ENCODE measurements around the gene WDR73.
A peak's percentile ranks its signal among the peaks of the same experiment; 100 is the strongest.

Gene WDR73

DNA sequence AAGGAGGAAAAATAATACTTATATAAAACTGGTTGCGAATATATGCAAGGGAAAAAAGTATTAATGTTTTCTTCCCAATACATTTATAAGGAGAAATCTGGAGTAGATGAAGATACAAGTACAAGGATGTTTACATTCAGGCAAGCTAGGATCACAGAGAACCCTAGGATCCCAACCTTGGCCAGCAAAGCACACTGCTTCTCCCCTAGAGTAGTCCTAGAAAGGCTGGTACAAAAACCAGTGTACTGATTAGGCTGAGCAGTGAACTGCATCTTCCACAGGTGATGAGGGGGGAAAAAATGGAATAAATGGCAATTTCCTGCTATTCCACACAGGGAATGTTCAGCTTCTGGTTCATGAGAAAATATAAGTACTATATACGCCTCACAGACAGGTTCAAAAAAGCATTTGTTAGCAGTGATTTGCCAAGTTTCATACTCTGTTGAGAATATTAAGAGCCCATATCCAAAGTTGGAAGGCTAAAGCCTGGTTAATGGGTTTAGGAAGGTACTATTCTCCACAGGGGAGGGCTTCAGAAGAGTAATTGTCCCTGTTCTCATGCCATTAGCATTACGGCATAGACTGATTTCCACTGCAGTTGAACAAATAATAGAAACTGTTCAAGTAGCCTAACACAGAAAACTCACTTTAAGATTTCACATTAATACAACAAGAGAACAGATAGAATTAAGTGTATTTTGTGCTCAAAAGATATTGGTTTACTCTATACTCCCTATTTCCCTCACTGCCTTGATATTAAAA, 14.3 kb upstream of the WDR73 start:
- Mint-ChIP-seq H3K36me3 (peaks cover 3% of the 10 kb centered on the region), H3K27me3 (no peaks in the 10 kb centered on the region), H3K4me1 (ENCODE audit: low read depth) (peaks cover 16% of the 10 kb centered on the region), H3K27ac (peak overlapping the region; percentile 46), H3K4me3 (peak overlapping the region; percentile 38), H3K9me3 (ENCODE audit: low read depth) (no peaks in the 10 kb centered on the region)

DNA sequence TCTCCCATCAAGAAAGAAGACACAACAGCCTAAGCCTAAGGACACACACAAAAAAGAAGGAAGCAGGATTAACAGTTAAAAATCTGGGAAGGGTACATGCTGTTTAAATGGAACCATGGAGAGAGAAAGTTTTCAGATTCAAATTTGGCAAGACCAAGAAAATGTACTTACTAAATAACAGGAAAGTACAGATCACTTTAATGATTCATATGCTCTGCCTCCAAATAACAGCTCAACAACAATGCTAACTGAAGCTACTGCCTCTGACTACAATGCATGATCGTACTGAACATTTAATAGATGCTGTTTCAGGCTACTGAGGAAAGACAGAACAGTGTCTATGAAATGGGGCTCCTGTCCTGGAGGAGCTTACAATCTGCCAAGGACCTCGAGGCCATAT, 12.3 kb upstream of the WDR73 start:
- H3K9me3 Mint-ChIP-seq (ENCODE audit: low read depth) = no peaks in the 10 kb centered on the region
- no peaks in the 10 kb centered on the region for H3K27me3 Mint-ChIP-seq
- no peak overlapping the region for H3K4me3 Mint-ChIP-seq
- H3K4me1 Mint-ChIP-seq (ENCODE audit: low read depth) = peaks cover 13% of the 10 kb centered on the region
- H3K27ac Mint-ChIP-seq = peak overlapping the region; percentile 70
- peaks cover 3% of the 10 kb centered on the region for H3K36me3 Mint-ChIP-seq

DNA sequence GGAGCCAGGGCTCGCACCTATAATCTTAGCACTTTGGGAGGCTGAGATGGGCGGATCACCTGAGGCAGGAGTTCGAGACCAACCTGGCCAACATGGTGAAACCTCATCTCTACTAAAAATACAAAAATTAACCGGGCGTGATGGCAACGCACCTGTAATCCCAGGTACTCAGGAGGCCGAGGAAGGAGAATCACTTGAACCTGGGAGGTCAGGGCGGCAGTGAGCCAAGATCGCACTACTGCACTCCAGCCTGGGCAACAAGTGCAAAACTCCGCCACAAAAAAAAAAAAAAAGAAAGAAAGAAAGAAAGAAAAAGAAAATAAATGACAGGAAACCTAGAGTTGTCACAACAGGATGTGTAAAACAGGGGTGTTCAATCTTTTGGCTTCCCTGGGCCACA, 6.9 kb upstream of the WDR73 start:
- Mint-ChIP-seq H3K27ac (no peak overlapping the region), H3K27me3 (no peaks in the 10 kb centered on the region), H3K4me1 (ENCODE audit: low read depth) (peaks cover 15% of the 10 kb centered on the region), H3K4me3 (no peak overlapping the region), H3K36me3 (no peaks in the 10 kb centered on the region), H3K9me3 (ENCODE audit: low read depth) (no peaks in the 10 kb centered on the region)

DNA sequence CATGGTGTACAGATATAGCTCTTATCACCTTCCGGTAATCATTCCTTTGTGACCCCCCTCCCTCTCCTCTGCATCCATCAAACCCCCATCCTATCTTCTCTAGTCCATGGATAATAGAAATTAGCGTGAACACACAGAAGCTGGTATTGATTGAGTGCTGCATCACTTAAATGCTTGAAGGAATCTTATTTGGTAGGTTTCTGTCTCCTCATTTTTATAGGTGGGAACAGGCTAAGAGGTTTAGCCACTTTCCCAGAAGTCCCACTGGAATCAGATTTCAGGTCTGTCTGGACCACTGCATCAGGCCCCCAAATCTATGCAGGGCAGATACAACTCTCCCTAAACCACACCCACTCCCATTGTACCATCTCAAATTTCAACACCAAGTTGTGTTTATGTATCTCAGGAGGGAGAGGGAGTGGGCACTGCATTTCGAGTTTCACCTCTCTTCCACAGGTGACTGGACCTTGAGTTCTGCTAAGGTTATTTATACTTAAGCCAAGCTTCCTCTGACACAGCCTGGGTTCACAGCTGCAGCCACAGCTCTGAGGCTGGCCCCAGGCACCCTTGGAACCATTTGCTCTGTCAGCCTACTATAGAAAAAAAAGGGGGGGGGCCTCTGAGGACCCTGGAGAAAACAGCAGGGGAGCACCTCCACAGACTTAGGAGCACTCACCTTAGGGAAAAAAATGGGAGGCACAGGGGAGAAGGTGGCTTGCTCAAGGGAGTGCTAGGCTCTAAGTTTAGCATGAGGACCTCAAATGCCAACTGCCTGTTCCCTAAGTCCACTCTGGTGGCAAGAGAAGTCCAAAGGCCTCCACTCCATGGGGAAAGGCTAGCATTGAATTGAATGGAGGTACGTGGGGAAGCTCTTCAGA, 6.1 kb upstream of the WDR73 start:
- H3K9me3 Mint-ChIP-seq (ENCODE audit: low read depth) = no peaks in the 10 kb centered on the region
- H3K27ac Mint-ChIP-seq = peak overlapping the region; percentile 8
- H3K36me3 Mint-ChIP-seq = no peaks in the 10 kb centered on the region
- H3K4me1 Mint-ChIP-seq (ENCODE audit: low read depth) = peaks cover 17% of the 10 kb centered on the region
- peak overlapping the region; percentile 12 for H3K4me3 Mint-ChIP-seq
- H3K27me3 Mint-ChIP-seq = no peaks in the 10 kb centered on the region

DNA sequence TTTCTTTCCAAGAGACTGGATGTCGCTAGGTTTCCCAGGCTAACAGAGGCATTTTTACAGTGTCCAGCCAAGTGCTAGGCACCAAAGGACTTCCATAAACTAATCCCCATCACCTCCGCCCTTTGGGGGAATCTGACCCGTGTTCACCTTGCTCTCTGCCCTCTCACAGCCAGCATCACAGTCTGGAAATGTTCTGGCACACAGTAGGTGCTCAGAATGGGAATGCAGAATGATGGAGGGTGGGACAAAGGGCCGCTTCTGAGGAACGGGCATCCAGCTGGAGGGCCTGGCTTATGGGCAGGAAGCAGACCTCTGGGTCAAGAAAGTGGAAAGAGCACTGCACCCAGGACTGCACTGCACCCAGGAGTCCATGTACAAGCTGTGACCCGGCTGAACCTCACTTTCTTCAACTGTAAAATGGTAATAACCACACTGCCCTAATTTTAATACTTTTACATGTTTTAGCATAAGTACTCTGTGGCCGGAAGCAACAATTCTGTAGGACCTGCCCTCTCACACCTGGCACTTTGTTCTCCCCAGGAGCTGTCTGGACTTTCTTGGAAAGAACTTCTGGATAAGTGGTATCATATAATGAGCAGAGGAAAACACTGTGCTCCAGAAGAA, 4.8 kb upstream of the WDR73 start:
- Mint-ChIP-seq H3K4me3 (peak overlapping the region; percentile 80), H3K4me1 (ENCODE audit: low read depth) (peaks cover 21% of the 10 kb centered on the region), H3K27ac (peak overlapping the region; percentile 78), H3K36me3 (no peaks in the 10 kb centered on the region), H3K27me3 (no peaks in the 10 kb centered on the region), H3K9me3 (ENCODE audit: low read depth) (no peaks in the 10 kb centered on the region)

DNA sequence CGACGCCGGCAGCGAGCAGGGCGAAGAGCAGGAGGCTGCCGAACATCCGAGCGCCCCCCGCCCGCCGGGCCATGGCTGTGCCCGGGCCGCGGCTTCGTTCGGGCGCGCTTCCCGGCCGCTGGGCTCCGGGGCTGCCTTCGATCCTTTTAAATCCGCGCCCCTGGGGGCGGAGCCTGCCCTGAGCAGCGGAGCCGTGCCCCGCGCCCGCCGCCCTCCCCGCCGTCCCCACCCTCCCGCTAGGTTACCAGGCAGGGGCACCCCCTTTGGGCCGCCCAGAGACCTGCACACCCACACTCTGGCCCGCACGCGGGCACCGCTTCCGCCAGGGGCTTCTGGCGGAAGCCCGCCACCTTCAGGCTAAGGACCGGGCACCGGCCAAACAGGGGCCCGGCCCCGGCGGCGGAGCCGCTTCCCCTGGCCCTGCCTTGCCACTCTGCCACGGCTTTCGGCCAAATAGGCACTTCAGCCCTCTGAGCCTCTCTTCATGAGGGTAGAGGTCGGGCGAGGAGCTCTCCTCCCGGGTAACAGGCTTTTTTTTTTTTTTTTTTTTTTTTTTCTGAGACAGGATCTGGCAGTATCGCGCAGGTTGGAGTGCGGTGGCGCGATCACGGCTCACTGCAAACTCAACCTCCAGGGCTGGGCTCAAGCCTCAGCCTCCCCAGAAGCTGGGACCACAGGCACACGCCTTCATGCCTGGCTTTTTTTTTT, 4.2 kb upstream of the WDR73 start, which contains the start of gene NMB:
NMB (minus strand) TSS at position 120 of the 708 bp plus-strand sequence; CDS start at position 73, 47 bp downstream.
- Mint-ChIP-seq H3K36me3 (no peaks in the 10 kb centered on the region), H3K27ac (peak within 1 kb of the TSS; percentile 78), H3K4me3 (peak within 1 kb of the TSS; percentile 80), H3K9me3 (ENCODE audit: low read depth) (no peaks in the 10 kb centered on the region), H3K4me1 (ENCODE audit: low read depth) (peaks cover 26% of the 10 kb centered on the region), H3K27me3 (no peaks in the 10 kb centered on the region)

DNA sequence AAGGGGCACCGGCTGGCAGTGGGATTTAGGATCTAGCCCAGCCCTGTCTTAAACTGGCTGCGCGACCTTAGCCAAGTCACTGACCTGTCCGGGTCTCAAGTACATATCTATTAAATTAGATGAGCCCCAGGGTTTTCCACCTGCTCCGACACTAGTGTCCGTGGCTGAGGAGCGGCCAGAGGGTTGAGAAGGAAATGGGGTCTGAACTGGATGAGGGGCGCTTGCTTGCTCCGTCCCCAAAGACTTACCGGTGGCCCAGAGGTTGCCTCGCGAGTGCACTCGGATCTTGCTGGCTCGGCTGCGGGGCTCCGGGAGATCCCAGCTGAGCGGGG, 3.6 kb upstream of the WDR73 start:
- Mint-ChIP-seq H3K27me3 (no peaks in the 10 kb centered on the region), H3K4me3 (peak overlapping the region; percentile 78), H3K9me3 (ENCODE audit: low read depth) (no peaks in the 10 kb centered on the region), H3K36me3 (no peaks in the 10 kb centered on the region), H3K27ac (peak overlapping the region; percentile 58), H3K4me1 (ENCODE audit: low read depth) (peaks cover 28% of the 10 kb centered on the region)

DNA sequence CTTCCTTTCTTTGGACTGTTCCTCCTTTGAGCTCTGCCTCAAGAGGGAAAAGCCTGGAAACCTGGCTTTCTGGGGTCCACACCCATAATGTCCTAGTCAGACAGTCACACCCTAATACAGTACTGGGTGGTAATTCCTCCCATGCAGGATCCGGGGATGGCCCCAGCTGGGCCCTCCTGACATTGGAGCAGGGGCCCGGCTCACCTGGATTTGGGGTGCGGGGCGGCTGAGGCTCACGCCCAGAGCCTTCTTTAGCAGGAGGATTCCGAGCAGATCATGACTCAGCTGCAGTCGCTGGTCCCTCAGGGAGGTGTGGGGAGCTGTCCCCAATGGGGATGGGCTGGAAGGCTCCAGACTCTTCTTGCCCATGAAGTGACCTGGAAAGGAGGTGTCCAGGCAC, 2.9 kb upstream of the WDR73 start:
- no peaks in the 10 kb centered on the region for H3K27me3 Mint-ChIP-seq
- no peak overlapping the region for H3K27ac Mint-ChIP-seq
- H3K4me1 Mint-ChIP-seq (ENCODE audit: low read depth) = peaks cover 33% of the 10 kb centered on the region
- no peaks in the 10 kb centered on the region for H3K9me3 Mint-ChIP-seq (ENCODE audit: low read depth)
- H3K36me3 Mint-ChIP-seq = peaks cover 3% of the 10 kb centered on the region
- peak overlapping the region; percentile 78 for H3K4me3 Mint-ChIP-seq

DNA sequence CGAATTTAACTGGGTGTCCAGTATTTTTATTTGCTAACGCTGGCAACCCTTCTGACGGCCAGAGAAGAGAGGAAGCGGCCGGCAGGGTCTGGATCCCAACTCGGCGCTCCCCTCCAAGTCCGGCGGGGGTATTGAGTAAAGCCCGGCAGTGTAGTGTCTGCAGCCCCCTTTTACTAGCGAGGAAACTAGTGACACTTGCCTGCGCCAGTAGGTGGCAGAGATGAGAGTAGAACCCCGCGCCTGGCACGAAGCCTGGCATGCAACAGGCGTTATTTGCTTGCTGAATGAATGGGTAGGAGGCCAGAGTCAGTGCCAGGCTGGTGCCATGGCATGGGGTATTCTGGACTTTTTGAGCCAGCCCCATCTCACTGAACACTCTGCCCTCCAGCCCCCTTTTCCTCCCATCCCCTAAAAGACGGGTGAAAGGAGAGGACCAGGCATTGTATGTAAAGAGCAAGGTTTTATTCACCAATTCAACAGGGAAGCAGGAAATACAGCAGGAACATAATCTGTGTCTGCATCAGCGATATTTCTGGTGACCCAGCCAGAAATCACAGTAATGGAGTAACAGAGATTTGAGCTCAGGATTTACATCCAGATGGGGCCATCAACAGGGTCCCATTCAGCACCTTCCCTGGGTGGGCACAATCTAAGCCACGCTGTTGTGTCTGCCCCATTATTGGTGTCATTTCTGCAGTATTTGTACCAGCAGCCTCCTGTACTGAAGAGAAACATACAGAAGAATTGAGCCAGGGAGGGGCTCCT, 788 bp upstream of the WDR73 start:
- peak overlapping the region; percentile 93 for H3K27ac Mint-ChIP-seq
- no peaks in the 10 kb centered on the region for H3K9me3 Mint-ChIP-seq (ENCODE audit: low read depth)
- peaks cover 6% of the 10 kb centered on the region for H3K36me3 Mint-ChIP-seq
- H3K4me3 Mint-ChIP-seq = peak overlapping the region; percentile 96
- H3K27me3 Mint-ChIP-seq = no peaks in the 10 kb centered on the region
- H3K4me1 Mint-ChIP-seq (ENCODE audit: low read depth) = peaks cover 39% of the 10 kb centered on the region

DNA sequence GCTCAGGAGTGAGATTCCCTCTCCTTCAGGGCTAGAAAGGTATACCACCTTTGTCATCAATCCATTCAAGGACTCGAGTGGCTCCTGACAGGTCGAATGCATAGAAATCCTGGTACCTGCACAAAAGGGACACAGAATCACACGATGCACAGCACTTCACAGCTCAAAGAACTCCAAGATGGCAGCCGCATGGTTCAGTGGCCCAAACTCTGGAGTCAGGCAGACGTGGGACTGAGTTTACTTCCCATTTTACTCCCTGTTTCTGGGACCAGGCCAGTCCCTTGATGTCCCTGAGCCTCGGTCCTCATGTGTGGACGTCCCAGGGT, 536 bp downstream of the WDR73 start:
- H3K4me3 Mint-ChIP-seq = peak overlapping the region; percentile 96
- H3K4me1 Mint-ChIP-seq (ENCODE audit: low read depth) = peaks cover 35% of the 10 kb centered on the region

DNA sequence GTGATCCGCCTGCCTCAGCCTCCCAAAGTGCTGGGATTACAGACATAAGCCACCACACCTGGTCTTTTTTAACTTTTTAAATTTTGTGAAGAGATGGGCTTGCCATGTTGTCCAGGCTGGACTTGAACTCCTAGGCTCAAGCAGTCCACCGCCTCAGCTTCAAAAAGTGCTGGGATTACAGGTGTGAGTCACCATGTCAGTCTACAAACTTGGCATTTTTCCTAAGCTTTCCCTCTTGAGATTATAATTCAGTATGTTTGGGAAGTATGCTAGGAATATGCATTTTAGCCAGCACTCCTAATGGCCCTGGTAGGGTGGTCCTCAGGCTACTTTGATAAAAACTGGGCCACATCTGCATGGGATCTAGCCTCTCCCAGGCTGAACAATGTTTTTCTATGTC, 4.4 kb downstream of the WDR73 start:
- Mint-ChIP-seq H3K27ac (peak overlapping the region; percentile 68), H3K36me3 (peaks cover 12% of the 10 kb centered on the region), H3K27me3 (no peaks in the 10 kb centered on the region), H3K9me3 (ENCODE audit: low read depth) (no peaks in the 10 kb centered on the region), H3K4me1 (ENCODE audit: low read depth) (peaks cover 28% of the 10 kb centered on the region), H3K4me3 (no peak overlapping the region)

More for the DNA sequence above, 536 bp downstream of the WDR73 start:
- Mint-ChIP-seq H3K27ac (peak overlapping the region; percentile 93), H3K27me3 (no peaks in the 10 kb centered on the region), H3K36me3 (peaks cover 6% of the 10 kb centered on the region), H3K9me3 (ENCODE audit: low read depth) (no peaks in the 10 kb centered on the region)

DNA sequence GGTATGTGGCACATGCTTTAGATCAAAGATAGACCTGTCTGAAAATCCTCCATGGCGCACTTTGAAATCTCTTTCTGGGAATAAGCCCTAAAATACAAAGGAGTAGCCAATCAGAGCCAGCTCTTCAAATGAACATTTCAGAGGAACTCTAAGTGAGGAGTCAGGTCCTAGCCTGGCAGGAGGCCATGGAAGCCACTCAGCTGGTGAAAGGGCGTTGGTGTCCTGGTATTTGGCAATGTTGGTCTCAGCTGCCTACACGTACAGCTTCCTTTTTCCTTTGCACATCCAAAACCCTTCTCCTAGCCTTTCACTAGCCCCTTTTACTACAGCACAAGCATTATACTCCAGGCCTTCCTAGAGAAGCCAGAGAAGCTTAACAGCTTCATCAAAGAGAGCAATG, 5.5 kb downstream of the WDR73 start:
- H3K27ac Mint-ChIP-seq = peak overlapping the region; percentile 87
- H3K9me3 Mint-ChIP-seq (ENCODE audit: low read depth) = no peaks in the 10 kb centered on the region
- peaks cover 12% of the 10 kb centered on the region for H3K36me3 Mint-ChIP-seq
- H3K4me3 Mint-ChIP-seq = no peak overlapping the region
- H3K27me3 Mint-ChIP-seq = no peaks in the 10 kb centered on the region
- H3K4me1 Mint-ChIP-seq (ENCODE audit: low read depth) = peaks cover 25% of the 10 kb centered on the region

DNA sequence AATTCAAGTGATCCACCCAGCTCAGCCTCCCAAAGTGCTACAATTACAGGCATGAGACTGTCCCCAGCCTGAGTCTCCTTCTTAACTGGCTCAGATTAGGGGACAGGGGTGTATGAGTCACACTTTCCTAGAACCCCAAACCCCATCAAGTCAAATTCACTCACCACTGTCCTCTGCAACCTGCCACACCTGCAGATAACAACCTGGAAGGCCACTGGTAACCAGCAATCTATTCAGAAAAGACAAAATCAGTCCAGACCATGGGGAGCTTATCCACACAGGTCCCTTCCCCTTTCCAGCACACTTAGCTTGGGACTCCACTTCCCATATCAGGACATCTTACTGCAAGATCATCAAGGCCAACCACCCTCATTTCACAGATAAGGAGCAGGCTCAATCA, 6.4 kb downstream of the WDR73 start:
- Mint-ChIP-seq H3K4me3 (no peak overlapping the region), H3K36me3 (peaks cover 14% of the 10 kb centered on the region), H3K9me3 (ENCODE audit: low read depth) (no peaks in the 10 kb centered on the region), H3K27me3 (no peaks in the 10 kb centered on the region), H3K27ac (peak overlapping the region; percentile 87), H3K4me1 (ENCODE audit: low read depth) (peaks cover 21% of the 10 kb centered on the region)

DNA sequence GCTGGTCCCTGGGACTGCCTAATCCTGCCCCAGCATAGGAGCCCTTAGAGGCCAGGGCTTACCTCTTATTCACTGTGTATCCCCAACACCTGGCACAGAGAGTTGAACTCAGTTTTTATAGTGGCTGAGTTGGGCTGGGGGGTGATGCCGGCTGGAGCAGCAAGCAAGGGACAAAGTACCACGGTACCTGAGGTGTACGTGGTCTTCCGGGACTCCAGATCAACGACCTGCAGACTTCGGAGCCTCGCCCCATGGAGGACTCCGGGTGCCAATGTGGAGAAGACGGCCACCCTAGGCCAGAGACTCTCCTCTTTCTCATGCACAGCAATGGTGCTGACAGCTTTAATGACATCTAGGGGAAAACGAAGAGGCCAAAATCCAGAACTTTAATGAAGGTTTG, 8.1 kb downstream of the WDR73 start:
- Mint-ChIP-seq H3K36me3 (peaks cover 8% of the 10 kb centered on the region), H3K27ac (no peak overlapping the region), H3K9me3 (ENCODE audit: low read depth) (no peaks in the 10 kb centered on the region), H3K4me1 (ENCODE audit: low read depth) (peaks cover 12% of the 10 kb centered on the region), H3K27me3 (no peaks in the 10 kb centered on the region), H3K4me3 (no peak overlapping the region)
